Measurements from ENCODE around the gene TBC1D1.

- TF ChIP-seq CTCF (IDR thresholded peaks at IDR 0.05) (no peak), POLR2A (IDR thresholded peaks at IDR 0.05) (no peak)
Observed at GRCh38 chr4:38106886-38107514, 216.1 kb downstream of the TBC1D1 start.
